ENCODE data around the gene PNPLA2.

GRCh38 chr11:819943-820649 is 1.4 kb downstream of the PNPLA2 start:
- no peak for TF ChIP-seq FOXP2 (optimal IDR thresholded peaks at IDR 0.05; ENCODE audit: borderline replicate concordance, extremely low read depth, extremely low read length, insufficient read depth)
- no peak for TF ChIP-seq POLR2AphosphoS5 (IDR thresholded peaks at IDR 0.05; ENCODE audit: low read depth, low read length)
